ENCODE data around the gene CNIH3.

Gene CNIH3

GRCh38 chr1:224749916-224750315 is 133.8 kb downstream of the CNIH3 start:
- no peak for DNase-seq

- DNase-seq: no peak
Observed at GRCh38 chr1:224751624-224752311, 135.7 kb downstream of the CNIH3 start.

- no peak for DNase-seq
Observed at GRCh38 chr1:224753491-224753890, 137.4 kb downstream of the CNIH3 start.

DNA sequence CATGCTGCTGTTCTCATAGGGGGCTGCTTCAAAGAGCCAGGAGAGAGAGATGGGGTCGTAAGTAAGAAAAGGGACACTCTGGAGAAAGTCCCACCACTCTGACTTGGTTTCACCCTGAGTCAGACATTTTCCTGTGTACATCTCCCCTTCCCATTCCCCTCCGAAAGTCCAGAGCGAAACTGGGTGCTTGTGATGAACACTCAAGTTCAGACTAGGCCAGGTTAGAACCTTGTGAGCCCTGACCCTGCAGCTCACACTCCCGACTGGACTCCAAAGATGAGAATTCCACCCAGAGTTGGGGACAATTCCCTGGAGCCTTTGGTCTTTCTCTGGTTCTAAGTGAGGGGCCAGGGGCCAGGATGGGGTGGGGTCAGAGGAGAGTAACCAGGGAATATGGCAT is 139.5 kb downstream of the CNIH3 start:
- DNase-seq: no peak

DNA sequence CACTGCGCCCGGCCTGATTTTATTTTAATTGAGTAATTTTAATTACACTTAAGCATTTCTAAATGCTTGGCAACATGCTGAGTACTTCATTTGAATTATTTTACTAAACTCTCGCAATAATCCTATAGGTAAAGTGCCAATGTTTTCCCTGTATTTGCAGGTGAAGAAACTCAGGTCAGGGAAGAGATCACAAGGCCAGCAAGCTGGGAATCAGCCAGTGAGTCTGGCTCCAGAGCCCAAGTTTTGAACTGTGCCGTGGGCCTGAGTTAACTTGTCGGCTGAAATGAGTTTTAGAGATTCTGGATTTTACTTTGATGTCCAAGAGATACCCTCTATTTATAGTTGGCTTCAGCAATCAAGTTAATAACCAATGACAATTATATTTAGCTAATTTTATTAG is 141.4 kb downstream of the CNIH3 start:
- DNase-seq: no peak

DNA sequence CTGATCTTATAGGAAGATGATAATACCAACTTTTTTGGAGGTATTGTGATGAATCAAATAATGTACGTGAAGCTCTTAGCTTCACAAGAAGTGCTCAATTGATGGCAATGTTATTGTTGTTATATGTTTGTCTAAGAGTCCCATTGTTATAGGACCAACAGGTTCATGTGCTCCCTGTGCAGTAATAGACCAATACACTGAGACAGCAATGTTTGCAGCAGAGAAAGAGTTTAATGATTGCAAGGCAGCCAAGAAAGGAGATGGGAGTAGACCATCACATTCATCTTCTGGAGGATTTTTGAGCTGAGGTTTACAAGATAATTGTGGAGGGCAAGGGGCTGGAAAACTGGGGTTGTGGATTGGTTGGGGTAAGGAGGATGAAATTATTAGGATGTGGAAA is 143.0 kb downstream of the CNIH3 start:
- no peak for DNase-seq

GRCh38 chr1:224759681-224760091 is 143.6 kb downstream of the CNIH3 start:
- no peak for DNase-seq

DNA sequence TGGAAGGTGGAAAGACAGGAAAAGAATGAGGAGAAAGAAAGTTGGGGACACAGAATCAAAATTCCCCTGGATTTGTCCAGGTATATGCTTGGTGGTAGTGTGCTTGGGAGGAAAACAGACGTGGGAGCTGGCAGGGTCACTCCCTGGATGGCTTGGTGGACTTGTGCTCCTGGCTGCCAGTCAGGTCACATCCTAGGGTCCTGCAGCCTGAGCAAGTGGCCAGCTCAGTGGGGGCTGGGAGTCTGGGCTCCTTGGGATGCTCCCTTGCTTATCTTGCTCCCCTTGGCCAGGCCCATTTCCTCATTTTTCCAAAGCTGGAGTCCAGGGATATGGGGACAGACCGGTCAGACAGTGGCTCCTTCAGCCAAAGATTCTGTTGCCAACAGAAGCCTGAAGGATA is 144.0 kb downstream of the CNIH3 start:
- no peak for DNase-seq

DNA sequence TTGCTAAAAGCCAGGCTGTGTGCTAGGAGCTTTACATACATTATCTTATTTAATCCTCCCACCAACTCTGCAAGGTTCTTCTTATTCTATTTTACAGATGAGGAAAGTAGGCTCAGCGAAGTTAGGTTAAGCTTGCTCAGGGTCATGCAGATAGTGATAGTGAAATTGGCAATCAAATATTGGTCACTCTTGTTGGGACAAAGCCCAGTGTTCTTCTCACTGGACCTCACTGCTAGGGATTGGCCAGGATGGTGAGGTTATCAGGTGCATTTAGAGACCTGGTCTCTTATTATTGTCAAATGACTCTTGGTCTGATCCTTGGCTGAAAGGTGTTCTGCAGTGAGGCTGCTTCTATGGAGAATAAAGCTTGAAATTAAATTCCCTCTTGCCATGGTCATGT is 145.1 kb downstream of the CNIH3 start:
- no peak for DNase-seq

GRCh38 chr1:224762046-224762445 is 145.9 kb downstream of the CNIH3 start:
- DNase-seq: no peak

GRCh38 chr1:224762701-224763100 is 146.6 kb downstream of the CNIH3 start:
- no peak for DNase-seq

DNA sequence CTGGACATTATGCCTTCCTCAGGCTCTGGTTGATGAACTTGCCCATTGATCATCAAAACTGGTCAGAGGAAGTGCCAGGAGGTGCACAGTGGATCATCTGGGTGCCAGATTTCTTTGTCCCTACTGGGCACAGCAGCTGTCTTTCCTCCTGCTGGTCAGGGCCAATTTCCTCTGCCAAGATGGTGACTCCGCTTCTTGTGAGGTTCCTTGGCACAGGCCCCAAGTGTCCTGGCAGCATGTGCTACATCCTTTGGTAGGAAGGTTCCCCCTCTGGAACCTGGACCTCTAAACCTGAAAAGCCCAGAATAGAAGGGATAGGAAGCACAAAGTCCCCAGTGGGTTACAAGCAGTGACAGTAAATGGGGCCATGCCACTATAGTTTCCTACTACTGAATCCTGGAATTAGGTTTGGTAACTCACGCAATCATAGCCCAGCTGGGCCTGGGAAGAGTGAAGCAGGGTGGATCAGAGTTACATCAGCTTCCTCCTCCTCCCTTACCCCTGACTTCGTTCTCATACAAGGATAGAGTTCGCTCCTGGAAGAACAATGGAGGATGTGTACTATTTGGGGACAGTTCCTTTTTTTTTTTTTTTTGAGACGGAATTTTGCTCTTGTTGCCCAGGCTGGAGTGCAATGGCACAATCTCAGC is 147.1 kb downstream of the CNIH3 start:
- DNase-seq: no peak

DNA sequence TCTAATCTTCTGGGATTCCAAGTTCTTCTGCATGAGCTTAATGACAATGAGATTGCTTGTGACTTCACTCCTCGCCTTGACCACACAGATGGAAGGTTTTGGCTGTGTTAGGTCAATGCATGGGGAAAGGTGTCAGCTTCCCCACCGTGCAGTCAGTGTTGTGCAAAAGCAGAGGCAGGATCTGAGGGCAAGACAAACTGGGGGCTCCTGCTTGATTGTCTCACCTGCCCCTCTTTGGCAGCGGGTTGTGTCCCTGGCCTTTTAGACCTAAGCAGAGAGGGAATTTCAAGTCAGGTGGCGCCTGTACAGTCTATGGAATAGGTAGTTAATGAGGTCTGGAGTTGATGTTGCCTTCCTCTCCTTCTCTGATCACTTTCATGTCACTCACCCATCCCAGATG is 150.1 kb downstream of the CNIH3 start:
- no peak for DNase-seq

GRCh38 chr1:224767031-224767430 is 150.9 kb downstream of the CNIH3 start:
- DNase-seq: no peak

- DNase-seq: no peak
Observed at GRCh38 chr1:224767676-224768075, 151.6 kb downstream of the CNIH3 start.

GRCh38 chr1:224768971-224769370 is 152.9 kb downstream of the CNIH3 start:
- DNase-seq: no peak

GRCh38 chr1:224769452-224770335 is 153.6 kb downstream of the CNIH3 start:
- no peak for DNase-seq

- no peak for DNase-seq
Observed at GRCh38 chr1:224770336-224770693, 154.2 kb downstream of the CNIH3 start.

GRCh38 chr1:224773646-224774045 is 157.5 kb downstream of the CNIH3 start:
- no peak for DNase-seq

- no peak for DNase-seq
Observed at GRCh38 chr1:224774378-224774777, 158.3 kb downstream of the CNIH3 start.

- no peak for DNase-seq
Observed at GRCh38 chr1:224777180-224777579, 161.1 kb downstream of the CNIH3 start.

GRCh38 chr1:224779536-224779935 is 163.4 kb downstream of the CNIH3 start:
- DNase-seq: no peak

- no peak for DNase-seq
Observed at GRCh38 chr1:224780736-224781135, 164.6 kb downstream of the CNIH3 start.

GRCh38 chr1:224781800-224782199 is 165.7 kb downstream of the CNIH3 start:
- no peak for DNase-seq

Measured in CD4-positive, alpha-beta T cell treated with Interleukin-4 for 4 hours (primary cell).